HepG2 (cell line): ENCODE results near the gene F7. TPM values are rescaled to one million over a fixed set of nuclear protein-coding genes. Genes with fewer than 3 reads are reported as not detected.
A peak's percentile ranks its signal among the peaks of the same experiment; 100 is the strongest.

ENCODE experiments used
- ATAC-seq: fragments of 200-7000 bp; cut with Tn5 transposase; 3 replicates; pipeline ENCODE4 v1.9.1; 2020; ENCODE audit warnings: mild to moderate bottlenecking, moderate library complexity
- BruUV-seq: library from RNA; stranded (reverse); fragments of 400-500 nt; replicated peaks from 2 replicates; lab custom pipeline; 2021; lab: Mats Ljungman, UMichigan
- CTCF ChIA-PET: fragments of 300-600 bp; formaldehyde crosslinking; extraction: SDS; loops from one replicate; lab custom pipeline; 2021; ENCODE audit warnings: low total read pairs, inconsistent platforms, low intra/inter-chr PET ratio; lab: Yijun Ruan, JAX
- POLR2A ChIA-PET: fragments of 350-600 bp; sonication (Branson Sonifier 250); formaldehyde crosslinking; loops from one replicate; lab custom pipeline; 2020; ENCODE audit warnings: antibody characterized with exemption, inconsistent platforms; lab: Yijun Ruan, JAX
- DNase-seq: peaks from one replicate; pipeline ENCODE4 v3.0.0-alpha.2; 2015; ENCODE audit warnings: low spot score
- FAIRE-seq: peaks from 3 replicates; lab custom pipeline; 2011; peaks lifted over from hg19 to GRCh38; lab: Jason Lieb, UNC
- H2AFZ ChIP-seq: one replicate; pipeline ENCODE4 v1.6.1; 2011; ENCODE audit warnings: low read length, inconsistent platforms
- H3K27ac ChIP-seq: fragments of 300-600 bp; 3 replicates; pipeline ENCODE4 v1.8.0; 2011; ENCODE audit warnings: mixed run types, mild to moderate bottlenecking, mixed read lengths, low read length, inconsistent platforms; ENCODE audit not compliant: insufficient read depth; ENCODE audit errors: extremely low read length
- H3K27me3 ChIP-seq, 2 experiments: fragments of 200-600 bp in 1 of 2; 2 replicates in 1 of 2; 3 replicates in 1 of 2; pipeline versions ENCODE4 v1.6.0 to v1.8.0; 2011; ENCODE audit warnings: low read length in 2 of 2, mild to moderate bottlenecking in 2 of 2, moderate library complexity in 2 of 2, inconsistent platforms in 1 of 2; ENCODE audit not compliant: insufficient read depth in 2 of 2, control insufficient read depth in 1 of 2
- H3K36me3 ChIP-seq, 2 experiments: fragments of 200-600 bp in 1 of 2; replicated peaks in 1 of 2; 2 replicates in 1 of 2; 3 replicates in 1 of 2; pipeline versions ENCODE4 v1.5.1 to v1.8.0; 2011; ENCODE audit warnings: low read length in 2 of 2, inconsistent platforms in 1 of 2; ENCODE audit not compliant: insufficient read depth in 2 of 2, control insufficient read depth in 1 of 2
- H3K4me1 ChIP-seq: 2 replicates; pipeline ENCODE4 v1.5.1; 2012; ENCODE audit warnings: low read length, inconsistent platforms; ENCODE audit not compliant: insufficient read depth
- H3K4me2 ChIP-seq: 2 replicates; pipeline ENCODE4 v1.6.0; 2011; ENCODE audit warnings: low read depth, low read length, inconsistent platforms
- H3K4me3 ChIP-seq, 3 experiments: fragments of 200-600 bp in 1 of 3; sonication (generic), shearing (Covaris generic) in 1 of 3; replicated peaks in 1 of 3; 2 replicates each; pipeline ENCODE4 v1.5.1; 2011 to 2016; ENCODE audit warnings: low read length in 3 of 3, inconsistent platforms in 2 of 3, low read depth in 2 of 3, mild to moderate bottlenecking in 2 of 3, control low read depth in 1 of 3, mixed read lengths in 1 of 3; ENCODE audit not compliant: insufficient read depth in 1 of 3
- H3K79me2 ChIP-seq: one replicate; pipeline ENCODE4 v1.6.1; 2011; ENCODE audit warnings: low read length, inconsistent platforms; ENCODE audit not compliant: insufficient read depth
- H3K9ac ChIP-seq: 2 replicates; pipeline ENCODE4 v1.6.0; 2011; ENCODE audit warnings: mild to moderate bottlenecking, low read depth, low read length, inconsistent platforms; ENCODE audit not compliant: insufficient read depth
- H3K9me3 ChIP-seq: 2 replicates; pipeline ENCODE4 v1.5.1; 2012; ENCODE audit warnings: mild to moderate bottlenecking, low read length
- H4K20me1 ChIP-seq: 2 replicates; pipeline ENCODE4 v1.6.0; 2011; ENCODE audit warnings: inconsistent platforms, mild to moderate bottlenecking, low read length, moderate library complexity; ENCODE audit not compliant: insufficient read depth
- AGO2 ChIP-seq: fragments of 200-400 bp; formaldehyde crosslinking; optimal IDR thresholded peaks from 2 replicates; pipeline ENCODE3; 2017; ENCODE audit warnings: mild to moderate bottlenecking, low read depth, low read length, moderate library complexity
- CCAR2 ChIP-seq: fragments of 200-400 bp; formaldehyde crosslinking; optimal IDR thresholded peaks from 2 replicates; pipeline ENCODE3; 2018; ENCODE audit warnings: low read depth, mild to moderate bottlenecking, low read length, moderate library complexity
- DR1 ChIP-seq: sonication (generic); formaldehyde crosslinking; IDR thresholded peaks from 2 replicates; pipeline ENCODE4 v1.8.0; 2021; ENCODE audit warnings: mild to moderate bottlenecking, missing genetic modification reagents, inconsistent platforms
- HOXD1 ChIP-seq: sonication (generic); formaldehyde crosslinking; IDR thresholded peaks from 2 replicates; pipeline ENCODE4 v1.5.0; 2020; ENCODE audit warnings: missing genetic modification reagents
- KDM5B ChIP-seq: sonication (generic); formaldehyde crosslinking; IDR thresholded peaks from 2 replicates; pipeline ENCODE4 v1.4.0; 2020; ENCODE audit warnings: missing genetic modification reagents, mild to moderate bottlenecking, borderline replicate concordance
- MAFK ChIP-seq, 2 experiments: IDR thresholded peaks in 1 of 2; conservative IDR thresholded peaks in 1 of 2; 2 replicates each; pipeline ENCODE4 v1.6.1; 2011; ENCODE audit warnings: improper control_type of control experiment in 2 of 2, low read length in 2 of 2
- MTF1 ChIP-seq: sonication (generic); formaldehyde crosslinking; IDR thresholded peaks from 2 replicates; pipeline ENCODE4 v1.5.0; 2020; ENCODE audit warnings: missing genetic modification reagents
- NR0B2 ChIP-seq: sonication (generic); formaldehyde crosslinking; IDR thresholded peaks from 2 replicates; pipeline ENCODE4 v1.4.0; 2020; ENCODE audit warnings: mild to moderate bottlenecking, missing genetic modification reagents
- RBM22 ChIP-seq: fragments of 200-400 bp; formaldehyde crosslinking; optimal IDR thresholded peaks from 2 replicates; pipeline ENCODE3; 2017; ENCODE audit warnings: mild to moderate bottlenecking, low read length, moderate library complexity
- ZFP90 ChIP-seq: sonication (generic); formaldehyde crosslinking; IDR thresholded peaks from 2 replicates; pipeline ENCODE4 v1.8.0; 2022; ENCODE audit warnings: missing genetic modification reagents, mild to moderate bottlenecking, inconsistent platforms, borderline replicate concordance
- ZIK1 ChIP-seq: sonication (generic); formaldehyde crosslinking; IDR thresholded peaks from 2 replicates; pipeline ENCODE4 v1.5.0; 2020; ENCODE audit warnings: mild to moderate bottlenecking, low read depth, missing genetic modification reagents, borderline replicate concordance
- ZNF337 ChIP-seq: sonication (generic); formaldehyde crosslinking; IDR thresholded peaks from 2 replicates; pipeline ENCODE4 v1.5.1; 2020; ENCODE audit warnings: missing genetic modification reagents, low read depth, mild to moderate bottlenecking, borderline replicate concordance
- ZNF567 ChIP-seq: sonication (generic); formaldehyde crosslinking; IDR thresholded peaks from 2 replicates; pipeline ENCODE4 v1.8.1; 2023; ENCODE audit warnings: mild to moderate bottlenecking, missing genetic modification reagents, borderline replicate concordance
- ZNF883 ChIP-seq: sonication (generic); formaldehyde crosslinking; IDR thresholded peaks from 2 replicates; pipeline ENCODE4 v1.5.1; 2020; ENCODE audit warnings: mild to moderate bottlenecking, missing genetic modification reagents; ENCODE audit errors: not compliant biosample characterization
- WGBS: methylation state at CpG from one replicate; pipeline ENCODE4 v1.1.6; 2017; ENCODE audit warnings: low lambda C conversion rate; 5-methylcytosine and 5-hydroxymethylcytosine counted together
- in situ Hi-C: cut with HindIII; loops from 2 replicates; pipeline ENCODE4 v1.10.0; 2017; ENCODE audit warnings: low pct_unique_long_range_greater_than_20kb; ENCODE audit not compliant: extremely low pct_ligation_motif_present
- intact Hi-C: fragments of 100-400 bp; cut with micrococcal nuclease; formaldehyde crosslinking; loops from one replicate; pipeline ENCODE4 v1.10.0; 2022; ENCODE audit not compliant: unreplicated experiment
- polyA plus RNA-seq, 8 experiments: library from polyadenylated mRNA; depleted of rRNA in 3 of 8; stranded (reverse) in 7 of 8; unstranded in 1 of 8; fragments of >200 nt; fragmentation: Illumina TruSeq in 4 of 8; extraction: Trizol in 4 of 8; gene quantifications; 2 replicates each; pipeline versions ENCODE4 v1.2.1 to v1.2.3, GENCODE V29; 2011 to 2016; ENCODE audit warnings: low read depth in 4 of 8, missing spikeins in 1 of 8, mixed read lengths in 1 of 8; ENCODE audit not compliant: insufficient read depth in 1 of 8
- total RNA-seq, 5 experiments: library from RNA; depleted of rRNA; stranded (reverse); fragments of >200 nt; fragmentation: Illumina TruSeq; extraction: Trizol; gene quantifications; 2 replicates each; pipeline ENCODE4 v1.2.3, GENCODE V29; 2016; ENCODE audit warnings: low read depth in 1 of 5

The F7 gene
- total and polyA plus RNA-seq, 2 of the 13 experiments (the other 11 are each of a cell fraction or from before 2014, with no cell fraction given), result 12.6 to 26.5 TPM

DNA sequence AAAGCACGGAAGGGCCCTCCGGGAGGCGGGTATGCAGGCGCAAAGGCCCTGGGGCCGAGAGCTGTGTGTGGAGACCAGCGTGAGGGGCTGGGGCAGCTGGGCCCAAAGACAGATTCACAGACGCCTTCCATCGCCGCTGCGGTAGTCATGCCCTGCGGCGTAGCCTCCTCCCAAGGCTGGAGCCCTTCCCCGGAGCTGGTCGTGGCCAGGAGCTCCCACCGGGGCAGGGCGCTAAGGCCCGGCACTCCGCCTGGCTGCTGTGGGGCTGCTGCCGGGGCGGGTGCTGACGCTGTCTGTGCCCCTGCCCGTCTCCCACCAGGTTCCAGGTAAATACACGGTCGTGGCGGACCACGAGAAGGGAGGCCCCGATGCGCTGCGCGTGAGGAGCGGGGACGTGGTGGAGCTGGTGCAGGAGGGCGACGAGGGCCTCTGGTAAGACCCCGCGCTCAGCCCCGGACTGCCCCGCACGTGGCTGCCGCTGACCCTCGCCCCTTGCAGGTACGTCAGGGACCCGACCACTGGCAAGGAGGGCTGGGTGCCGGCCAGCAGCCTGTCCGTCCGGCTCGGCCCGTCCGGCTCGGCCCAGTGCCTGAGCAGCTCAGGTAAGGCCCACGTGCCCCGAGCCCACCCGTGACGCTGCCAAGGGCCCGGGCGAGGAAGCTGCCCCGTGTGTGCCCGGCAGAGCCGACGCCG is 9.4 kb upstream of the F7 start:
- Histone ChIP-seq H3K9ac (no peak overlapping the region), H3K27me3 (no peaks in the 10 kb centered on the region), H3K9me3 (no peaks in the 10 kb centered on the region), H4K20me1 (no peaks in the 10 kb centered on the region)
- ChIA-PET POLR2A (interaction anchor here (1.5 kb wide), 1 partner anchor 9 kb away, joined by 4 read pairs; the partner anchor contains the start of gene F7), CTCF (no interaction called here)
- in situ Hi-C loops, result no loop called here
- no peak for FAIRE-seq
- TF ChIP-seq AGO2 (peak; percentile 87), DR1 (CRISPR knock-in tag) (no peak), MAFK (conservative IDR thresholded peaks at IDR 0.05 in 1 of 2, IDR thresholded peaks at IDR 0.05 in 1 of 2; ENCODE audit: low read length in 2 of 2) (no peak)
- TF ChIP-seq, all 625 proteins: peak for 1
- no TSS peak for BruUV-seq
- H3K4me2 ChIP-seq, result no peak overlapping the region
- H3K4me3 ChIP-seq, result no peak overlapping the region
- H2AFZ ChIP-seq, result no peak overlapping the region
- ATAC-seq, result peak; percentile 5
- no peak for DNase-seq
- H3K79me2 ChIP-seq, result no peaks in the 10 kb centered on the region
- no peaks in the 10 kb centered on the region for H3K4me1 ChIP-seq
- WGBS, result 95% methylated on average over 42 of the region's 61 CpGs
- intact Hi-C loops, result no loop called here
- H3K27ac ChIP-seq, result no peak overlapping the region
- no peaks in the 10 kb centered on the region for H3K36me3 ChIP-seq

- Histone ChIP-seq H3K27me3 (no peaks in the 10 kb centered on the region), H3K79me2 (no peaks in the 10 kb centered on the region), H2AFZ (no peak overlapping the region), H3K9ac (no peak overlapping the region), H3K9me3 (no peaks in the 10 kb centered on the region), H3K4me3 (no peak overlapping the region), H3K4me2 (no peak overlapping the region), H4K20me1 (no peaks in the 10 kb centered on the region), H3K36me3 (no peaks in the 10 kb centered on the region), H3K27ac (no peak overlapping the region), H3K4me1 (no peaks in the 10 kb centered on the region)
- ATAC-seq (no peak), DNase-seq (no peak), FAIRE-seq (no peak)
- POLR2A ChIA-PET, result interaction anchor here (1.5 kb wide), 1 partner anchor 8 kb away, joined by 4 read pairs; the partner anchor contains the start of gene F7
- WGBS, result 99% methylated on average over 27 of the region's 52 CpGs
- TF ChIP-seq ZNF567 (CRISPR knock-in tag) (no peak), ZNF337 (CRISPR knock-in tag) (no peak), HOXD1 (CRISPR knock-in tag) (no peak), KDM5B (no peak), NR0B2 (CRISPR knock-in tag) (no peak), ZNF883 (CRISPR knock-in tag) (no peak), CCAR2 (no peak), ZIK1 (CRISPR knock-in tag) (no peak), ZFP90 (no peak), MTF1 (CRISPR knock-in tag) (no peak), RBM22 (no peak)
- CTCF ChIA-PET, result no interaction called here
- intact Hi-C loops, result no loop called here
- in situ Hi-C loops, result no loop called here
- no TSS peak for BruUV-seq
Measured at GRCh38 chr13:113096745-113097305, 8.8 kb upstream of the F7 start.
